Activated naive CD4-positive, alpha-beta T cell treated with anti-CD3 and anti-CD28 coated beads for 36 hours (primary cell): ENCODE data around the gene OVOL2. TPM values are rescaled to one million over a fixed set of nuclear protein-coding genes. Genes with fewer than 3 reads are reported as not detected.
"Not testable (repeated sequence)": the region's sequence is repeated elsewhere in the genome, so short reads cannot be mapped to it uniquely, and the experiment has no call there.

ENCODE experiments used
- CTCF ChIA-PET: fragments of 350-600 bp; sonication (Branson Sonifier 250); formaldehyde crosslinking; loops from one replicate; lab custom pipeline; 2021; ENCODE audit warnings: antibody characterized with exemption; lab: Charles Lee
- DNase-seq: peaks from one replicate; pipeline ENCODE4 v3.0.0-alpha.2; 2020
- H3K27ac Mint-ChIP-seq: one replicate; pipeline ENCODE4 v1.8.0; 2021; ENCODE audit warnings: mild to moderate bottlenecking, mixed read lengths
- H3K27me3 Mint-ChIP-seq: one replicate; pipeline ENCODE4 v1.8.0; 2021; ENCODE audit warnings: low read depth, mixed read lengths
- H3K36me3 Mint-ChIP-seq: one replicate; pipeline ENCODE4 v1.8.0; 2021; ENCODE audit warnings: low read depth, mixed read lengths
- H3K4me1 Mint-ChIP-seq: one replicate; pipeline ENCODE4 v1.8.0; 2021; ENCODE audit warnings: low read depth, mixed read lengths
- H3K4me3 Mint-ChIP-seq: one replicate; pipeline ENCODE4 v1.8.0; 2021; ENCODE audit warnings: mild to moderate bottlenecking, moderate library complexity, mixed read lengths
- H3K9me3 Mint-ChIP-seq: one replicate; pipeline ENCODE4 v1.8.0; 2021; ENCODE audit warnings: mixed read lengths
- intact Hi-C: fragments of 100-400 bp; cut with micrococcal nuclease; formaldehyde crosslinking; loops from one replicate; pipeline ENCODE4 v1.15.1; 2023
- total RNA-seq, 2 experiments: library from RNA; stranded (reverse); gene quantifications; one replicate each; pipeline ENCODE4 v1.2.3, GENCODE V29; 2021

The OVOL2 gene
- total RNA-seq, 2 experiments from 2014 or later: not detected

- peaks cover 41% of the 10 kb centered on the region for H3K27me3 Mint-ChIP-seq
- H3K36me3 Mint-ChIP-seq: no peaks in the 10 kb centered on the region
- no peak overlapping the region for H3K4me3 Mint-ChIP-seq
- H3K27ac Mint-ChIP-seq: no peak overlapping the region
- CTCF ChIA-PET: interaction anchor here (0.6 to 1.4 kb wide), 2 partner anchors 71 to 370 kb away, joined by 3 read pairs; no protein-coding TSS in a partner anchor
- no peaks in the 10 kb centered on the region for H3K9me3 Mint-ChIP-seq
- H3K4me1 Mint-ChIP-seq: peaks cover 9% of the 10 kb centered on the region
- DNase-seq: no peak
- intact Hi-C loops: no loop called here
Measured at GRCh38 chr20:18052856-18053255, 4.9 kb downstream of the OVOL2 start.

DNA sequence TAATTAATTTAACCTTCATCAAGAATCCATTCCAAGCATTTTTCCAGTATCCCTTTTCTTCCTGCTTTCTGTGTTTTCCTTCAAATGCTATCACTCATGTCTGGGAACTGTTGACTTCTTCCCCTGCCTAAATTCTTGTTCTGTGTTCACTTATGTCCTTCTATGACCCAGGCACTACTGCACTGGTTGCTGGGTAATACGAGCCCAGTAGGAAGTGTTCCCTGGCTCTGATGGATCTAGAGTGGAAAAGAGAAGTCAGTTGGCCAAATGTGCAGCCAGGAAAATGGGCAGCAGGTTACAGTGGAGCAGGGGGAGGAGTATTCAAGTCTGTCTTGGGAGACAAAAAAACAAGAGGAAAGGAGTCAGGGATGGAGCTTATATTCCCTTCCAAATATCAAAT is 7.1 kb downstream of the OVOL2 start:
- H3K36me3 Mint-ChIP-seq: no peaks in the 10 kb centered on the region
- CTCF ChIA-PET: no interaction called here
- peaks cover 29% of the 10 kb centered on the region for H3K27me3 Mint-ChIP-seq
- DNase-seq: no peak
- no peak overlapping the region for H3K27ac Mint-ChIP-seq
- no peaks in the 10 kb centered on the region for H3K4me1 Mint-ChIP-seq
- H3K4me3 Mint-ChIP-seq: no peak overlapping the region
- no peaks in the 10 kb centered on the region for H3K9me3 Mint-ChIP-seq
- intact Hi-C loops: no loop called here

DNA sequence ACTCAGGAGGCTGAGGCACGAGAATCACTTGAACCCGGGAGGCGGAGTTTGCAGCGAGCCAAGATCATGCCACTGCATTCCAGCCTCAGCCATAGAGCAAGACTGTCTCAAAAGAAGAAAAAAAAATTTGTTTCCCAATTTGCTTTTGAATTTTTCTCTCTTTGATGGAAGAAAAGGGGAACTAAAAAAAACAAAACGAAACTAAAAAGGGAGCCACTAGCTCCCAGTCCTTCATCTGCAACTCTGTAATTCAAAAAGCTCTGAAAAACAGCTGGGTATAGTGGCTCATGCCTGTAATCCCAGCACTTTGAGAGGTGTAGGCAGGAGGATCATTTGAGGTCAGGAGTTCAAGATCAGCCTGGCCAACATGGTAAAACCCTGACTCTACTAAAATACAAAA is 9.5 kb downstream of the OVOL2 start:
- DNase-seq: no peak
- Mint-ChIP-seq H3K36me3 (no peaks in the 10 kb centered on the region), H3K27me3 (peaks cover 15% of the 10 kb centered on the region), H3K4me3 (no peak overlapping the region), H3K9me3 (no peaks in the 10 kb centered on the region), H3K4me1 (no peaks in the 10 kb centered on the region), H3K27ac (no peak overlapping the region)
- CTCF ChIA-PET: no interaction called here
- intact Hi-C loops: no loop called here

GRCh38 chr20:18046535-18046934 is 11.2 kb downstream of the OVOL2 start:
- Mint-ChIP-seq H3K36me3 (no peaks in the 10 kb centered on the region), H3K9me3 (peaks cover 1% of the 10 kb centered on the region), H3K4me1 (no peaks in the 10 kb centered on the region), H3K27me3 (peaks cover 6% of the 10 kb centered on the region), H3K4me3 (no peak overlapping the region), H3K27ac (no peak overlapping the region)
- intact Hi-C loops: no loop called here
- no peak for DNase-seq
- CTCF ChIA-PET: no interaction called here

DNA sequence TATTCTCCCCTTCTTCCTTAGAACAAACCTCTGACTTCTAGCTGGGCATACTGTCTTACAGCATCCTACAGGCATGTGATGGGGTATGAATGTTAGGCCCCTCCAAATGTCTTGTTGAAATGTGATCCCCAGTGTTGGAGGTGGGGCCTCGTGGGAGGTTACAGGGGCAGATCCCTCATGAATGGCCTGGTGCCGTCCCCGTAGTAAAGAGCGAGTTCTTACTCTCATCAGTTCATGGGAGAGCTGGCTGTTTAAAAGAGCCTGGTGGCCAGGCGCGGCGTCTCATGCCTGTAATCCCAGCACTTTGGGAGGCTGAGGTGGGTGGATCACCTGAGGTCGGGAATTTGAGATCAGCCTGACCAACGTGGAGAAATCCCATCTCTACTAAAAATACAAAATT is 15.5 kb downstream of the OVOL2 start:
- H3K4me3 Mint-ChIP-seq: no peak overlapping the region
- H3K4me1 Mint-ChIP-seq: no peaks in the 10 kb centered on the region
- intact Hi-C loops: no loop called here
- peaks cover 12% of the 10 kb centered on the region for H3K27me3 Mint-ChIP-seq
- CTCF ChIA-PET: no interaction called here
- no peak for DNase-seq
- no peak overlapping the region for H3K27ac Mint-ChIP-seq
- H3K36me3 Mint-ChIP-seq: no peaks in the 10 kb centered on the region
- peaks cover 1% of the 10 kb centered on the region for H3K9me3 Mint-ChIP-seq

DNA sequence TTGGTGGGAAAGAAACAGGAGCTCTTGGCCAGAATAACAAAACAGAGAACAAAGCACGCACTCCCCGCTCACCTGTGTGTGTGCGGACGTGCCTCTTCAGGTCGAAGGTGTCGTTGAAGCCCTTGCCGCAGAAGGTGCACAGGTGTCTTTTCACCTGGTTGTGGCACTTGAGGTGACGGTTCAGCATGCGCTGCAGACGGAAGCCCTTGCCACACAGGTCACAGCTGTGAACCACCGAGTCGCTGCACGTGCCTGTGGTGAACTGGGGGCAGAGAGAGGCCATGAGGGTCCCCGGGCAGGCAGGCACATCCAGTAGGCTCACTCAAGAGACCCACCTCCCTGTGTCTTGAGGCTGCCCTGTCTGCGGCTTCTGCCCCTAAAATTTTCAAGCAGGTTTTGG is 16.3 kb downstream of the OVOL2 start:
- CTCF ChIA-PET: no interaction called here
- no peak for DNase-seq
- peaks cover 1% of the 10 kb centered on the region for H3K9me3 Mint-ChIP-seq
- H3K27ac Mint-ChIP-seq: no peak overlapping the region
- H3K4me3 Mint-ChIP-seq: no peak overlapping the region
- intact Hi-C loops: no loop called here
- no peaks in the 10 kb centered on the region for H3K36me3 Mint-ChIP-seq
- H3K27me3 Mint-ChIP-seq: peaks cover 12% of the 10 kb centered on the region
- H3K4me1 Mint-ChIP-seq: no peaks in the 10 kb centered on the region

GRCh38 chr20:18039063-18039462 is 18.7 kb downstream of the OVOL2 start:
- H3K4me3 Mint-ChIP-seq: no peak overlapping the region
- no peak for DNase-seq
- CTCF ChIA-PET: interaction anchor here (0.6 to 0.7 kb wide), 2 partner anchors 25 to 237 kb away, joined by 3 read pairs; no protein-coding TSS in a partner anchor
- peaks cover 12% of the 10 kb centered on the region for H3K27me3 Mint-ChIP-seq
- no peaks in the 10 kb centered on the region for H3K4me1 Mint-ChIP-seq
- intact Hi-C loops: no loop called here
- H3K36me3 Mint-ChIP-seq: no peaks in the 10 kb centered on the region
- peaks cover 1% of the 10 kb centered on the region for H3K9me3 Mint-ChIP-seq
- no peak overlapping the region for H3K27ac Mint-ChIP-seq

GRCh38 chr20:18034039-18034438 is 23.7 kb downstream of the OVOL2 start:
- Mint-ChIP-seq H3K4me1 (no peaks in the 10 kb centered on the region), H3K36me3 (no peaks in the 10 kb centered on the region), H3K9me3 (no peaks in the 10 kb centered on the region), H3K27me3 (peaks cover 3% of the 10 kb centered on the region), H3K4me3 (no peak overlapping the region), H3K27ac (no peak overlapping the region)
- DNase-seq: no peak
- intact Hi-C loops: no loop called here
- CTCF ChIA-PET: no interaction called here

DNA sequence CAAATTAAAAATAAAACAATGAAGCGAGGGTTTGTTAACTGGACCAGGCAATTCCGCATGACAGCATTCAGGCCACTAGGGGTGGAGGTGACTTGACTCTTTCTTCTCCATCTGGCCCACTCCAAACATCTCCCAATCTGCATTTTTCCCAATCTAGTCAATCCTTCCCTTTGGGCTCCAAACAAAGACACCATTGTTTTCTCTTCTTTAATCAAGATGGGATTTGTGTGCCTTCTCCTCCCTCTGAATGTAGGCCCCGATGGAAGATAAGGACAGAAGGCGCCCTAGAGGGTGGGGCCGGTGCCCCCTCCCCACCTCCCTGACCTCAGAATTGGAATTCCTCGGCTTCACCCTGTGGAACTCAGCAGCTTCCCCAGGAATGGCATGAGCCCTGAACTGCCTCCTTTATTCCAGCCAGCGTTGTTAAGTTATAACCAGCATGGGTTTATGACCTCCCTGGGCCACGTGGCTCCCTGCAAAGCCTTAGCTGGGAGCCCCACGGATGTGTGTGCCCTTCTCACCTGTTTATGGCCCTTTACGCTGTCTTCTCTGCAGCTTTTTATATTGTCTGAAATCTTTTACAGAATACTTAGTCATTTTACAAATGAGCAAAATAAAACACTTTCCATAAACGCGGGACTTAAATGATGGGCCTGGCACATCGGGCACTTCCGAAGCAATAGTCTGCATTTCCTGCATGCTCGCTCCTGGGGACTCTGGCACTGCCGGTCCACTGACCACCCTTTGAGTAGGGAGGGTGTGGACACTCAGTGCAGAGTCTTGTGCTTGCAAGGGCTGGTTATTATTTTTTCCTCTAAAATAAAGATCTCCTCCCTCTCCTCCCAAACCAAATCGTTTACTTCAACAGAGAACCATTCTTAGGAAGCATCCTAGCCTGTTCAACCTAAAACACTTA is 24.5 kb downstream of the OVOL2 start:
- no peaks in the 10 kb centered on the region for H3K36me3 Mint-ChIP-seq
- DNase-seq: no peak
- H3K4me1 Mint-ChIP-seq: no peaks in the 10 kb centered on the region
- H3K9me3 Mint-ChIP-seq: no peaks in the 10 kb centered on the region
- CTCF ChIA-PET: no interaction called here
- H3K27ac Mint-ChIP-seq: no peak overlapping the region
- intact Hi-C loops: no loop called here
- H3K4me3 Mint-ChIP-seq: no peak overlapping the region
- no peaks in the 10 kb centered on the region for H3K27me3 Mint-ChIP-seq

DNA sequence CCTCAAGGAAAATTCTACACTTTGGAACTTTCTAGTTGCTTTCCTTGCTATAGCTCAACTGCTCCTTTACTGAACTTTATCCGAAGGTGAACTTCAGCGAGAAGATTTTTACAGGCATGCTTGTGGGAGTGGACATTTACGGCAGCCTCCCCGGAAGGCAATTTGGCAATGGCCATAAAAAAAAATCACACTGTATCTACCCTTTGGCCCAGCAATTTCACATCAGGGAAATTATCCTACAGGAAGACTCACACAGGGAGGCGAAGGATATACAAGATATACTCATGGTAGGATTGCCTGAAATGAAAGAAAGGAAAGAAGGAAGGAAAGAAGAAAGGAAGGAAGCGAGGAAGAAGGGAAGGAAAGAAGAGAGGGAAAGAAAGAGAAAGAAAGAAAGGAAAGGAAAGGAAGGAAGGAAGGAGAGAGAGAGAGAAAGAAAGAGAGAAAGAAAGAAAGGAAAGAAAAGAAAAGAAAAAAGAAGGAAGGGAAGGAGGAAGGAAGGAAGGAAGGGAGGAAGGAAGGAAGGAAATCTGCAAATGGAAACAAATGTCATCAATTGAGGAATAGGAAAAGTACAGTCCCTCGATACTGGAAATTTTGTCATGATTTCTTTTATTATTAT is 25.7 kb downstream of the OVOL2 start:
- intact Hi-C loops: no loop called here
- Mint-ChIP-seq H3K9me3 (no peaks in the 10 kb centered on the region), H3K4me3 (no peak overlapping the region), H3K27ac (no peak overlapping the region), H3K27me3 (no peaks in the 10 kb centered on the region), H3K36me3 (no peaks in the 10 kb centered on the region), H3K4me1 (no peaks in the 10 kb centered on the region)
- DNase-seq: no peak
- CTCF ChIA-PET: no interaction called here

DNA sequence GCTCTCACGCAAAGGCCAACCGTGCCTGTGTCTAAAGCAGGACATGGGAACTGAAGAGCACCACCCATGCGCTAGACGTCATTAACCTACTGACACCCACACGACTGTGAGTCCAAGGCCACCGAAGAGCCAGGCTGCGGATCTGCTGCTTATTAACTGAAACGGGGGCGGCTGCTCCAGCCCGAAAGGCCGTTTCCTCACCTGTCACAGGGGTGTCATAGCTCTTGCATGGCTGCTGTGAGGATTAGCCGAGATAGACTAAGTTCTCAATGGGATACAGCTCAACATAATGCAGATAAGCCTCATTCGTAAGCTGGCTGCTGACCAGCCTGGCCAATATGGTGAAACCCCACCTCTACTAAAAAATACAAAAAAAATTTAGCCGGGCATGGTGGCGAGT is 26.7 kb downstream of the OVOL2 start:
- no peak for DNase-seq
- H3K9me3 Mint-ChIP-seq: no peaks in the 10 kb centered on the region
- no peaks in the 10 kb centered on the region for H3K36me3 Mint-ChIP-seq
- H3K27me3 Mint-ChIP-seq: no peaks in the 10 kb centered on the region
- CTCF ChIA-PET: interaction anchor here (0.6 kb wide), 2 partner anchors 36 to 115 kb away, joined by 4 to 5 read pairs; no protein-coding TSS in a partner anchor
- no peak overlapping the region for H3K27ac Mint-ChIP-seq
- intact Hi-C loops: no loop called here
- H3K4me1 Mint-ChIP-seq: no peaks in the 10 kb centered on the region
- H3K4me3 Mint-ChIP-seq: no peak overlapping the region

DNA sequence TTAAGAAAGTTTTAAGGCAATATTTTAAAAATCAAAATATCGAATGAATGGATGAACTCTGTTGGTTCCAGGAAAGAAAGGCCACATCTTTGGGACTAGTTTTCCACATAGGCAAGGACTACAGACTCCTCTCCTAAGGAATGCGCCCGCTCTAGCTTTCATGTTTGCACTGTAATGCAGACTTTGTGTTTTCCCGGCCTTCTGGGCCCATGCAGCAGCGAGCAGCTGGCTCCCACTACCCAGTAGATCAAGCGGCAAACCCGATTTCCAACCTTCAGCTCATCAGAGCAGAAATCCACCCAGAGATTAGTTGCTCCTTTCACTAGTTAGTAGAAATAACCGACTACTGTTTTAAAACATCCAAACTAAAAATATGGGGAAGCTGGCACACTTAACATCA is 27.7 kb downstream of the OVOL2 start:
- intact Hi-C loops: no loop called here
- CTCF ChIA-PET: no interaction called here

DNA sequence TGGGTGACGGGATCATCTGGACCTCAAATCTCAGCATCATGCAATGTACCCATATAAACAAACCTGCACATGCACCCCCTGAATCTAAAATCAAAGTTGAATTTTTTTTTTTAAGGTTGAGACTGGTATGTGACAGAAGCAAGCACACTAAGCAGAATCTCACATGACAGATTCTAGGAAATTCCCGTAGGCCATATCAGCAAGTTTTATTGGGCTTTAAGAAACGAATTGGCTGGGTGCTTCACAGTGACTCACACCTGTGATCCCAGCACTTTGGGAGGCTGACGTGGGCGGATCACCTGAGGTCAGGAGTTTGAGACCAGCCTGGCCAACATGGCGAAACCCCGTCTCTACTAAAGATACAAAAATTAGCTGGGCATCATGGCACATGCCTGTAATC is 30.7 kb downstream of the OVOL2 start:
- intact Hi-C loops, H3K4me1 Mint-ChIP-seq: not testable (repeated sequence)

More for the DNA sequence above, 27.7 kb downstream of the OVOL2 start:
- H3K36me3 Mint-ChIP-seq: no peaks in the 10 kb centered on the region
- no peak for DNase-seq
- no peaks in the 10 kb centered on the region for H3K4me1 Mint-ChIP-seq
- H3K27ac Mint-ChIP-seq: no peak overlapping the region
- H3K4me3 Mint-ChIP-seq: no peak overlapping the region
- H3K27me3 Mint-ChIP-seq: no peaks in the 10 kb centered on the region
- no peaks in the 10 kb centered on the region for H3K9me3 Mint-ChIP-seq

More for the DNA sequence above, 30.7 kb downstream of the OVOL2 start:
- CTCF ChIA-PET, H3K4me3 Mint-ChIP-seq, H3K9me3 Mint-ChIP-seq, H3K27ac Mint-ChIP-seq, DNase-seq, H3K36me3 Mint-ChIP-seq, H3K27me3 Mint-ChIP-seq: not testable (repeated sequence)
